Fibroblast of the aortic adventitia (primary cell): Measurements from ENCODE around the gene AHI1. TPM values are rescaled to one million over a fixed set of nuclear protein-coding genes. Genes with fewer than 3 reads are reported as not detected.
"Not testable (repeated sequence)": the region's sequence is repeated elsewhere in the genome, so short reads cannot be mapped to it uniquely, and the experiment has no call there.

ENCODE experiments used
- DNase-seq: peaks from one replicate; pipeline ENCODE4 v3.0.0-alpha.2; 2010; ENCODE audit warnings: low read depth
- H3K4me3 ChIP-seq: 2 replicates; pipeline ENCODE4 v1.5.1; 2011; ENCODE audit warnings: low read depth, mild to moderate bottlenecking, control low read depth, low read length, moderate library complexity
- CTCF ChIP-seq: IDR thresholded peaks from 2 replicates; pipeline ENCODE4 v1.5.1; 2011; ENCODE audit warnings: mild to moderate bottlenecking, low read length, control low read depth, inconsistent platforms; ENCODE audit not compliant: insufficient read depth
- total RNA-seq: library from RNA; depleted of rRNA; stranded (reverse); fragments of >200 nt; gene quantifications from 2 replicates; pipeline ENCODE4 v1.2.3, GENCODE V29; 2012; ENCODE audit warnings: low replicate concordance

AHI1 gene
- total RNA-seq, 1 donor: 33.4 TPM

- no peak for TF ChIP-seq CTCF
- H3K4me3 ChIP-seq: no peak overlapping the region
- DNase-seq: no peak
These were observed 115.3 kb downstream of the AHI1 start for GRCh38 chr6:135382182-135382628.

- TF ChIP-seq CTCF: no peak
- DNase-seq: no peak
- H3K4me3 ChIP-seq: no peak overlapping the region
These were observed 116.7 kb downstream of the AHI1 start for GRCh38 chr6:135380793-135381192.

- DNase-seq: no peak
- TF ChIP-seq CTCF: no peak
These were observed 117.9 kb downstream of the AHI1 start for GRCh38 chr6:135379647-135380046.

GRCh38 chr6:135372758-135373157, 124.8 kb downstream of the AHI1 start:
- TF ChIP-seq CTCF: no peak
- no peak overlapping the region for H3K4me3 ChIP-seq
- peak; percentile 3 for DNase-seq

More at GRCh38 chr6:135379647-135380046, 117.9 kb downstream of the AHI1 start:
- H3K4me3 ChIP-seq: no peak overlapping the region

GRCh38 chr6:135363622-135364021, 133.9 kb downstream of the AHI1 start:
- not testable (repeated sequence) for DNase-seq, H3K4me3 ChIP-seq

GRCh38 chr6:135362124-135362523, 135.4 kb downstream of the AHI1 start:
- DNase-seq: no peak
- no peak for TF ChIP-seq CTCF
- no peak overlapping the region for H3K4me3 ChIP-seq

- no peak overlapping the region for H3K4me3 ChIP-seq
- TF ChIP-seq CTCF: no peak
- DNase-seq: no peak
These were observed 137.3 kb downstream of the AHI1 start for GRCh38 chr6:135360222-135360621.
